ENCODE data around the gene FBRSL1. TPM values are rescaled to one million over a fixed set of nuclear protein-coding genes. Genes with fewer than 3 reads are reported as not detected.

Gene FBRSL1
- total and polyA plus RNA-seq, 2 donors (not counting 3 experiments of a cell fraction or from before 2014, with no cell fraction given), result 19.3 to 79.8 TPM

- FAIRE-seq (no peak), DNase-seq (ENCODE audit: low read depth, low spot score) (no peak)
- Histone ChIP-seq H3K79me2 (ENCODE audit: control insufficient read depth, insufficient read depth, low read length) (no peaks in the 10 kb centered on the region), H3K27me3 (ENCODE audit: control insufficient read depth in 2 of 2, insufficient read depth in 2 of 2, low read length in 2 of 2) (no peaks in the 10 kb centered on the region), H3K27ac (ENCODE audit: insufficient read depth, low read depth, low read length) (no peak overlapping the region), H3K9me1 (replicated peaks; ENCODE audit: control insufficient read depth, extremely low read depth, insufficient read depth, low read length) (no peaks in the 10 kb centered on the region), H3K4me3 (replicated peaks in 1 of 3; ENCODE audit: insufficient read depth in 1 of 3, low read depth in 1 of 3, low read length in 3 of 3) (no peak overlapping the region), H3K4me2 (ENCODE audit: insufficient read depth, low read length) (no peak overlapping the region), H3K4me1 (ENCODE audit: control insufficient read depth, extremely low read depth, insufficient read depth, low read length) (no peaks in the 10 kb centered on the region), H3K9ac (replicated peaks; ENCODE audit: extremely low read depth, insufficient read depth, low read length) (no peak overlapping the region), H3K36me3 (ENCODE audit: control insufficient read depth in 2 of 2, extremely low read depth in 1 of 2, insufficient read depth in 2 of 2, low read length in 2 of 2) (no peaks in the 10 kb centered on the region), H4K20me1 (replicated peaks; ENCODE audit: control insufficient read depth, extremely low read depth, insufficient read depth, low read length) (no peaks in the 10 kb centered on the region), H3K9me3 (replicated peaks; ENCODE audit: control insufficient read depth, insufficient read depth, low read length) (no peaks in the 10 kb centered on the region), H2AFZ (ENCODE audit: low read depth, low read length) (no peak overlapping the region)
- BruUV-seq (replicated peaks), result no TSS peak
- intact Hi-C loops (cut with micrococcal nuclease) (no loop called here), dilution Hi-C loops (cut with MboI; ENCODE audit: extremely low pct_ligation_motif_present, low sequenced_read_pairs) (no loop called here)
- TF ChIP-seq JUN (IDR thresholded peaks at IDR 0.05; ENCODE audit: borderline replicate concordance, insufficient read depth, insufficient read length, low read depth), result no peak
- no peak for TF ChIP-seq POLR2A (IDR thresholded peaks at IDR 0.05; ENCODE audit: low read depth, low read length)
- no peak for TF ChIP-seq GATA2 (IDR thresholded peaks at IDR 0.05; ENCODE audit: insufficient read depth, insufficient read length, low read depth, low read length)
- TF ChIP-seq POLR2AphosphoS5 (IDR thresholded peaks at IDR 0.05; ENCODE audit: insufficient read depth, low read depth, low read length), result no peak
- ChIA-PET CTCF (no interaction called here), POLR2A (no interaction called here)
Observed at GRCh38 chr12:132443091-132443490, 46.9 kb upstream of the FBRSL1 start.

- intact Hi-C loops (cut with micrococcal nuclease) (no loop called here), dilution Hi-C loops (cut with MboI; ENCODE audit: extremely low pct_ligation_motif_present, low sequenced_read_pairs) (no loop called here)
- Histone ChIP-seq H3K9me1 (replicated peaks; ENCODE audit: control insufficient read depth, extremely low read depth, insufficient read depth, low read length) (no peaks in the 10 kb centered on the region), H3K36me3 (ENCODE audit: control insufficient read depth in 2 of 2, extremely low read depth in 1 of 2, insufficient read depth in 2 of 2, low read length in 2 of 2) (no peaks in the 10 kb centered on the region), H3K4me1 (ENCODE audit: control insufficient read depth, extremely low read depth, insufficient read depth, low read length) (no peaks in the 10 kb centered on the region), H3K27me3 (ENCODE audit: control insufficient read depth in 2 of 2, insufficient read depth in 2 of 2, low read length in 2 of 2) (no peaks in the 10 kb centered on the region), H3K27ac (ENCODE audit: insufficient read depth, low read depth, low read length) (no peak overlapping the region), H3K9ac (replicated peaks; ENCODE audit: extremely low read depth, insufficient read depth, low read length) (no peak overlapping the region), H3K4me3 (replicated peaks in 1 of 3; ENCODE audit: insufficient read depth in 1 of 3, low read depth in 1 of 3, low read length in 3 of 3) (no peak overlapping the region), H3K79me2 (ENCODE audit: control insufficient read depth, insufficient read depth, low read length) (no peaks in the 10 kb centered on the region), H3K4me2 (ENCODE audit: insufficient read depth, low read length) (no peak overlapping the region), H3K9me3 (replicated peaks; ENCODE audit: control insufficient read depth, insufficient read depth, low read length) (no peaks in the 10 kb centered on the region), H4K20me1 (replicated peaks; ENCODE audit: control insufficient read depth, extremely low read depth, insufficient read depth, low read length) (no peaks in the 10 kb centered on the region), H2AFZ (ENCODE audit: low read depth, low read length) (no peak overlapping the region)
- TF ChIP-seq FOS (IDR thresholded peaks at IDR 0.05; ENCODE audit: borderline replicate concordance, insufficient read depth, low read length), result no peak
- no peak for TF ChIP-seq POLR2AphosphoS5 (IDR thresholded peaks at IDR 0.05; ENCODE audit: insufficient read depth, low read depth, low read length)
- TF ChIP-seq GATA2 (IDR thresholded peaks at IDR 0.05; ENCODE audit: insufficient read depth, insufficient read length, low read depth, low read length), result no peak
- TF ChIP-seq EZH2 (IDR thresholded peaks at IDR 0.05; ENCODE audit: borderline replicate concordance, low read depth, low read length, severe bottlenecking), result no peak
- TF ChIP-seq JUN (IDR thresholded peaks at IDR 0.05; ENCODE audit: borderline replicate concordance, insufficient read depth, insufficient read length, low read depth), result no peak
- no peak for TF ChIP-seq CTCF (IDR thresholded peaks at IDR 0.05; ENCODE audit: extremely low read depth in 1 of 2, insufficient read depth in 1 of 2, low read depth in 1 of 2, low read length in 2 of 2)
- TF ChIP-seq POLR2A (IDR thresholded peaks at IDR 0.05; ENCODE audit: low read depth, low read length), result no peak
- no peak for TF ChIP-seq MAX (IDR thresholded peaks at IDR 0.05; ENCODE audit: insufficient read depth, insufficient read length)
- TF ChIP-seq MYC (IDR thresholded peaks at IDR 0.05; ENCODE audit: low read depth, low read length), result no peak
- POLR2A ChIA-PET, result no interaction called here
- DNase-seq (ENCODE audit: low read depth, low spot score), result no peak
- CTCF ChIA-PET, result no interaction called here
- BruUV-seq (replicated peaks), result no TSS peak
- no peak for FAIRE-seq
Observed at GRCh38 chr12:132444283-132444682, 45.7 kb upstream of the FBRSL1 start.
